MM.1S (cell line): ENCODE data around the gene ENPEP.

Source experiments
- DNase-seq: peaks from one replicate; pipeline ENCODE4 v3.0.0-alpha.2; 2015
- H2AFZ ChIP-seq: fragments of 300-600 bp; sonication (generic); 2 replicates; pipeline ENCODE4 v1.6.0; 2016; ENCODE audit warnings: antibody characterized with exemption, low read length
- H3F3A ChIP-seq: fragments of 300-600 bp; sonication (generic); 2 replicates; pipeline ENCODE4 v1.6.1; 2016; ENCODE audit warnings: mild to moderate bottlenecking, antibody characterized with exemption, low read length, moderate library complexity, mixed read lengths; ENCODE audit not compliant: insufficient read depth
- H3K27ac ChIP-seq: fragments of 300-600 bp; sonication (generic); 2 replicates; pipeline ENCODE4 v1.5.1; 2016; ENCODE audit warnings: mild to moderate bottlenecking, low read length
- H3K27me3 ChIP-seq: fragments of 300-600 bp; sonication (generic); replicated peaks from 2 replicates; pipeline ENCODE4 v1.6.0; 2016; ENCODE audit warnings: low read length; ENCODE audit not compliant: insufficient read depth
- H3K36me3 ChIP-seq: fragments of 300-600 bp; sonication (generic); replicated peaks from 2 replicates; pipeline ENCODE4 v1.6.1; 2016; ENCODE audit warnings: mild to moderate bottlenecking, low read length, mixed read lengths; ENCODE audit not compliant: insufficient read depth
- H3K4me1 ChIP-seq: fragments of 300-600 bp; sonication (generic); 2 replicates; pipeline ENCODE4 v1.6.1; 2016; ENCODE audit warnings: low read length, mixed read lengths
- H3K4me2 ChIP-seq: fragments of 300-600 bp; sonication (generic); 2 replicates; pipeline ENCODE4 v1.6.0; 2016; ENCODE audit warnings: low read depth, low read length
- H3K4me3 ChIP-seq: fragments of 300-600 bp; sonication (generic); 2 replicates; pipeline ENCODE4 v1.5.1; 2016; ENCODE audit warnings: low read length, mixed read lengths
- H3K79me2 ChIP-seq: fragments of 300-600 bp; sonication (generic); 2 replicates; pipeline ENCODE4 v1.6.1; 2016; ENCODE audit warnings: mixed run types, low read length, mixed read lengths
- H3K9ac ChIP-seq: fragments of 300-600 bp; sonication (generic); 2 replicates; pipeline ENCODE4 v1.6.1; 2016; ENCODE audit warnings: low read length, mixed read lengths
- H3K9me2 ChIP-seq: fragments of 300-600 bp; sonication (generic); replicated peaks from 2 replicates; pipeline ENCODE4 v1.6.1; 2016; ENCODE audit warnings: mild to moderate bottlenecking, low read length, mixed read lengths; ENCODE audit not compliant: insufficient read depth
- H3K9me3 ChIP-seq: fragments of 300-600 bp; sonication (generic); replicated peaks from 2 replicates; pipeline ENCODE4 v1.6.1; 2016; ENCODE audit warnings: mild to moderate bottlenecking, low read length, mixed read lengths; ENCODE audit not compliant: insufficient read depth
- H4K20me1 ChIP-seq: fragments of 300-600 bp; sonication (generic); 2 replicates; pipeline ENCODE4 v1.6.1; 2016; ENCODE audit warnings: mild to moderate bottlenecking, low read length, moderate library complexity, mixed read lengths; ENCODE audit not compliant: insufficient read depth
- EZH2 ChIP-seq: fragments of 300-600 bp; sonication (generic); optimal IDR thresholded peaks from 2 replicates; pipeline ENCODE3; 2017; ENCODE audit warnings: low read depth, mild to moderate bottlenecking, antibody characterized with exemption, low read length, mixed read lengths
- EZH2phosphoT487 ChIP-seq: fragments of 300-600 bp; sonication (generic); IDR thresholded peaks from 2 replicates; pipeline ENCODE4 v1.6.1; 2018; ENCODE audit warnings: antibody characterized with exemption, low read length
- TF ChIP-seq, protein P1 (sequence below): fragments of 300-600 bp; sonication (generic); IDR thresholded peaks from 2 replicates; pipeline ENCODE4 v1.5.1; 2016; ENCODE audit warnings: antibody characterized with exemption, low read length, mixed read lengths

ENPEP gene

DNA sequence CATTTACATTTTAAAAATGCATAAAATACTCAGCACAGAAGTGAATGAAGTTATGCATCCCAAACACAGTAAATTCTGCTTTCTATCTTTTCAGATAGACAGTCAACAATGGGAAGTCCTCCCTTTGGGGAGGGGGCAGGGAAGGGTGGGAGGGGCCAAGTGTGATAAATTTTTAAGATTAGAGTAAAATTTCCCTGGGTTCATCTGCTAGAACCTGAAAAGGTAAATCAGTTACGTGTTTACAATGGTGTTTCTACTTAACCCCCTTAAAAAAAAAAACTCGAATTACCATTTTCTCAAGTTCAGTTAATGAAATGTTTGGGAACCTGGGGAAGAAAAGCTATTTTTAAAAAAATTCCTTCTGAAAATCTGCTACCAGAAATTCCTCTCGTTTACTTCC is 137.8 kb downstream of the ENPEP start:
- no peak overlapping the region for H2AFZ ChIP-seq
- H4K20me1 ChIP-seq: no peaks in the 10 kb centered on the region
- H3K4me3 ChIP-seq: no peak overlapping the region
- DNase-seq: no peak
- no peaks in the 10 kb centered on the region for H3K4me1 ChIP-seq
- no peak overlapping the region for H3K27ac ChIP-seq
- no peak overlapping the region for H3K4me2 ChIP-seq
- no peaks in the 10 kb centered on the region for H3K9me2 ChIP-seq
- no peaks in the 10 kb centered on the region; the same call in 1 of the 2 replicates for H3K9me3 ChIP-seq
- no peaks in the 10 kb centered on the region for H3K79me2 ChIP-seq
- no peak overlapping the region for H3K9ac ChIP-seq
- TF ChIP-seq, protein P1, sequence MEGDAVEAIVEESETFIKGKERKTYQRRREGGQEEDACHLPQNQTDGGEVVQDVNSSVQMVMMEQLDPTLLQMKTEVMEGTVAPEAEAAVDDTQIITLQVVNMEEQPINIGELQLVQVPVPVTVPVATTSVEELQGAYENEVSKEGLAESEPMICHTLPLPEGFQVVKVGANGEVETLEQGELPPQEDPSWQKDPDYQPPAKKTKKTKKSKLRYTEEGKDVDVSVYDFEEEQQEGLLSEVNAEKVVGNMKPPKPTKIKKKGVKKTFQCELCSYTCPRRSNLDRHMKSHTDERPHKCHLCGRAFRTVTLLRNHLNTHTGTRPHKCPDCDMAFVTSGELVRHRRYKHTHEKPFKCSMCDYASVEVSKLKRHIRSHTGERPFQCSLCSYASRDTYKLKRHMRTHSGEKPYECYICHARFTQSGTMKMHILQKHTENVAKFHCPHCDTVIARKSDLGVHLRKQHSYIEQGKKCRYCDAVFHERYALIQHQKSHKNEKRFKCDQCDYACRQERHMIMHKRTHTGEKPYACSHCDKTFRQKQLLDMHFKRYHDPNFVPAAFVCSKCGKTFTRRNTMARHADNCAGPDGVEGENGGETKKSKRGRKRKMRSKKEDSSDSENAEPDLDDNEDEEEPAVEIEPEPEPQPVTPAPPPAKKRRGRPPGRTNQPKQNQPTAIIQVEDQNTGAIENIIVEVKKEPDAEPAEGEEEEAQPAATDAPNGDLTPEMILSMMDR: no peak
- TF ChIP-seq EZH2: no peak
- TF ChIP-seq EZH2phosphoT487: no peak
- H3K36me3 ChIP-seq: no peaks in the 10 kb centered on the region
- no peaks in the 10 kb centered on the region for H3K27me3 ChIP-seq
- H3F3A ChIP-seq: no peaks in the 10 kb centered on the region

GRCh38 chr4:110614173-110614963 is 138.4 kb downstream of the ENPEP start:
- no peaks in the 10 kb centered on the region for H3K79me2 ChIP-seq
- DNase-seq: no peak
- H3K9me3 ChIP-seq: no peaks in the 10 kb centered on the region; the same call in 1 of the 2 replicates
- no peaks in the 10 kb centered on the region for H3K36me3 ChIP-seq
- no peak overlapping the region for H3K4me2 ChIP-seq
- TF ChIP-seq EZH2phosphoT487: no peak
- TF ChIP-seq, protein P1: no peak
- no peak for TF ChIP-seq EZH2
- H2AFZ ChIP-seq: no peak overlapping the region
- no peak overlapping the region for H3K27ac ChIP-seq
- H3F3A ChIP-seq: no peaks in the 10 kb centered on the region
- H3K9me2 ChIP-seq: no peaks in the 10 kb centered on the region
- no peaks in the 10 kb centered on the region for H4K20me1 ChIP-seq
- H3K27me3 ChIP-seq: no peaks in the 10 kb centered on the region
- H3K4me3 ChIP-seq: no peak overlapping the region
- no peak overlapping the region for H3K9ac ChIP-seq
- no peaks in the 10 kb centered on the region for H3K4me1 ChIP-seq
